ENCODE results near the gene KCTD5.
"Not testable (repeated sequence)": the region's sequence is repeated elsewhere in the genome, so short reads cannot be mapped to it uniquely, and the experiment has no call there.

GRCh38 chr16:2689422-2689821, 7.1 kb downstream of the KCTD5 start:
- TF ChIP-seq CTCF, POLR2A (IDR thresholded peaks at IDR 0.05): not testable (repeated sequence)
